Loucy (cell line): ENCODE data around the gene KRT2.

ENCODE experiments used
- H2AFZ ChIP-seq: fragments of 200-600 bp; sonication (generic); 2 replicates; pipeline ENCODE4 v1.6.0; 2016; ENCODE audit warnings: antibody characterized with exemption, mild to moderate bottlenecking, low read length, moderate library complexity
- H3F3A ChIP-seq: fragments of 200-600 bp; 2 replicates; pipeline ENCODE4 v1.6.0; 2016; ENCODE audit warnings: antibody characterized with exemption, low read depth, mild to moderate bottlenecking
- H3K27me3 ChIP-seq: fragments of 200-600 bp; sonication (generic); 2 replicates; pipeline ENCODE4 v1.6.1; 2014; ENCODE audit warnings: low read length, mild to moderate bottlenecking; ENCODE audit not compliant: insufficient read depth, poor library complexity, severe bottlenecking
- H3K36me3 ChIP-seq: fragments of 200-600 bp; sonication (generic); 2 replicates; pipeline ENCODE4 v1.6.1; 2016; ENCODE audit warnings: low read length; ENCODE audit not compliant: insufficient read depth
- H3K4me1 ChIP-seq: fragments of 200-600 bp; sonication (generic); 2 replicates; pipeline ENCODE4 v1.5.1; 2014; ENCODE audit warnings: low read length, mild to moderate bottlenecking; ENCODE audit not compliant: insufficient read depth, poor library complexity, severe bottlenecking
- H3K4me2 ChIP-seq: fragments of 200-600 bp; sonication (generic); 2 replicates; pipeline ENCODE4 v1.6.0; 2014; ENCODE audit warnings: antibody characterized with exemption, low read length, low read depth, mild to moderate bottlenecking; ENCODE audit not compliant: poor library complexity, severe bottlenecking
- H3K4me3 ChIP-seq: fragments of 200-600 bp; sonication (generic); 2 replicates; pipeline ENCODE4 v1.5.1; 2014; ENCODE audit warnings: low read length, mild to moderate bottlenecking, mixed read lengths; ENCODE audit not compliant: poor library complexity, severe bottlenecking
- H3K79me2 ChIP-seq: fragments of 200-600 bp; sonication (generic); 2 replicates; pipeline ENCODE4 v1.6.1; 2014; ENCODE audit warnings: low read length; ENCODE audit not compliant: insufficient read depth
- H3K9ac ChIP-seq: fragments of 200-600 bp; sonication (generic); 2 replicates; pipeline ENCODE4 v1.6.0; 2014; ENCODE audit warnings: mild to moderate bottlenecking, low read depth, low read length, moderate library complexity; ENCODE audit not compliant: poor library complexity, severe bottlenecking
- H3K9me2 ChIP-seq: fragments of 200-600 bp; sonication (generic); replicated peaks from 2 replicates; pipeline ENCODE4 v1.6.1; 2016; ENCODE audit warnings: low read depth, low read length, mixed read lengths
- H3K9me3 ChIP-seq: fragments of 200-600 bp; sonication (generic); 2 replicates; pipeline ENCODE4 v1.6.1; 2014; ENCODE audit warnings: mild to moderate bottlenecking, antibody characterized with exemption, low read length, low read depth; ENCODE audit not compliant: insufficient read depth
- H4K20me1 ChIP-seq: fragments of 200-600 bp; sonication (generic); 2 replicates; pipeline ENCODE4 v1.6.0; 2014; ENCODE audit warnings: antibody characterized with exemption, low read length, mild to moderate bottlenecking; ENCODE audit not compliant: insufficient read depth, poor library complexity, severe bottlenecking
- EZH2phosphoT487 ChIP-seq: fragments of 200-600 bp; IDR thresholded peaks from 2 replicates; pipeline ENCODE4 v1.6.1; 2018; ENCODE audit warnings: antibody characterized with exemption, mild to moderate bottlenecking, moderate library complexity, borderline replicate concordance
- TF ChIP-seq, protein P1 (sequence below): fragments of 200-600 bp; sonication (generic); conservative IDR thresholded peaks from 2 replicates; pipeline ENCODE4 v1.5.1; 2014; ENCODE audit warnings: mild to moderate bottlenecking, antibody characterized with exemption, low read length

The KRT2 gene

GRCh38 chr12:52616680-52617402, 35.2 kb downstream of the KRT2 start:
- no peak for TF ChIP-seq EZH2phosphoT487
- TF ChIP-seq, protein P1, sequence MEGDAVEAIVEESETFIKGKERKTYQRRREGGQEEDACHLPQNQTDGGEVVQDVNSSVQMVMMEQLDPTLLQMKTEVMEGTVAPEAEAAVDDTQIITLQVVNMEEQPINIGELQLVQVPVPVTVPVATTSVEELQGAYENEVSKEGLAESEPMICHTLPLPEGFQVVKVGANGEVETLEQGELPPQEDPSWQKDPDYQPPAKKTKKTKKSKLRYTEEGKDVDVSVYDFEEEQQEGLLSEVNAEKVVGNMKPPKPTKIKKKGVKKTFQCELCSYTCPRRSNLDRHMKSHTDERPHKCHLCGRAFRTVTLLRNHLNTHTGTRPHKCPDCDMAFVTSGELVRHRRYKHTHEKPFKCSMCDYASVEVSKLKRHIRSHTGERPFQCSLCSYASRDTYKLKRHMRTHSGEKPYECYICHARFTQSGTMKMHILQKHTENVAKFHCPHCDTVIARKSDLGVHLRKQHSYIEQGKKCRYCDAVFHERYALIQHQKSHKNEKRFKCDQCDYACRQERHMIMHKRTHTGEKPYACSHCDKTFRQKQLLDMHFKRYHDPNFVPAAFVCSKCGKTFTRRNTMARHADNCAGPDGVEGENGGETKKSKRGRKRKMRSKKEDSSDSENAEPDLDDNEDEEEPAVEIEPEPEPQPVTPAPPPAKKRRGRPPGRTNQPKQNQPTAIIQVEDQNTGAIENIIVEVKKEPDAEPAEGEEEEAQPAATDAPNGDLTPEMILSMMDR: no peak
- no peak overlapping the region for H3K9ac ChIP-seq
- no peaks in the 10 kb centered on the region for H3K9me2 ChIP-seq
- no peaks in the 10 kb centered on the region for H3K27me3 ChIP-seq
- no peak overlapping the region for H3K4me2 ChIP-seq
- no peaks in the 10 kb centered on the region for H3K9me3 ChIP-seq
- H3K4me1 ChIP-seq: peaks cover 17% of the 10 kb centered on the region
- H3K4me3 ChIP-seq: no peak overlapping the region
- H3K79me2 ChIP-seq: no peaks in the 10 kb centered on the region
- H3K36me3 ChIP-seq: no peaks in the 10 kb centered on the region
- H2AFZ ChIP-seq: no peak overlapping the region
- no peaks in the 10 kb centered on the region for H3F3A ChIP-seq
- H4K20me1 ChIP-seq: no peaks in the 10 kb centered on the region

DNA sequence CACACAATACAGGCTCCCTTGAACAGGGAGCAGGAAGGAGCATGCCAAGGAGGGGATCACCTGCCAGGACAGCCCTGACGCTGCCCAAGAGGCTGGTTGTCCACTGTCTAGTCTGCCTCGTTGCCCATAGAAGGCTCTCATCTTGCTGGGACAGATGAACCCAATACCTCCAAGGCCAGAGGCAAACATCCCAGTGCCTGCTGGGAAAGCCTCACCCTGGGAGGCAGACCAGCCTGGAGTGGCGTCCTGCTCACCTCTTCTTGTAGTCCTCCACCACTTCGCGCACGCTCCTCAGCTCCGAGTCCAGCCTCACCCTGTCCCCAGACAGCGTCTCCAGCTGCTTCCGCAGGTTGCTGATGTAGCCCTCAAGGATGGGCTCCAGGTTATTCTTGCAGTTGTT, 36.1 kb downstream of the KRT2 start:
- Histone ChIP-seq H3K4me2 (peak overlapping the region; percentile 8), H3K4me1 (peaks cover 19% of the 10 kb centered on the region), H3K27me3 (no peaks in the 10 kb centered on the region)

DNA sequence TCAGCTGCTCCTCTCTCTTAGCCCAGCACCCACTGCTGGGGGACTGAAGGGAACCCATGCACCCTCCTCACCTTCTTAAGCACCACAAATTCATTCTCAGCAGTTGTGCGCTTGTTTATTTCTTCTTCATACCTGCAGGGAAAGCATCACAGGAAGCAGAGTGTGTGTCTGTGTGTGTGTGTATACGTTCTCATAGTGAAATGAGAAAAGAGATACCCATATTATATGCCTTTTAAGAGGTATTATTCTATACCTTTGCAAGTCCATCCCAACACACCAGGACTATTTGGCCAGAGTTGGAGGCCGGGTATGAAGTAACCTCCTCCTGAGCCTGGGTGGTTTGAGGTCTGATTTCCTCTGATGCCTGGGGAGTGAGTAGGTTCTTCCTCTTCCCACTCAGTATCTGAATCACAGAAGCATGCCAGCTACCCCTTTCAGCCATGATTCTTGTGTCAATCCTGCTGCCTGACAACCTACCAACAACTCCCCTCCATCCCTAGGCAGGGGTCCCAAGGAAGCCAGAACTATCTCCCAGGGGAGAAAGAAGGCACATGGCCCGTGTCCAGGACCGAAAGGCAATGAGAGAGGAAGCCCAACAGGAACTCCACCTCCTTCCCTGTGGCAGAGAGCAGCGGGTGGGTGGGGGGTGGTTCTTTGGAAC, 36.7 kb downstream of the KRT2 start:
- Histone ChIP-seq H3K9me2 (no peaks in the 10 kb centered on the region), H4K20me1 (no peaks in the 10 kb centered on the region), H3K9ac (no peak overlapping the region), H3K4me1 (peaks cover 25% of the 10 kb centered on the region), H3K4me3 (no peak overlapping the region), H3K4me2 (peak overlapping the region; percentile 8), H3K79me2 (no peaks in the 10 kb centered on the region), H2AFZ (peak overlapping the region; percentile 17; the same call in 1 of the 2 replicates), H3K9me3 (no peaks in the 10 kb centered on the region), H3F3A (no peaks in the 10 kb centered on the region), H3K36me3 (no peaks in the 10 kb centered on the region), H3K27me3 (no peaks in the 10 kb centered on the region)
- TF ChIP-seq EZH2phosphoT487: no peak
- TF ChIP-seq, protein P1: no peak

More for the DNA sequence above, 36.1 kb downstream of the KRT2 start:
- H3K9ac ChIP-seq: no peak overlapping the region
- no peak overlapping the region for H3K4me3 ChIP-seq
- no peaks in the 10 kb centered on the region for H3K36me3 ChIP-seq
- H3F3A ChIP-seq: no peaks in the 10 kb centered on the region
- TF ChIP-seq, protein P1: no peak
- no peak for TF ChIP-seq EZH2phosphoT487
- H3K79me2 ChIP-seq: no peaks in the 10 kb centered on the region
- H3K9me3 ChIP-seq: no peaks in the 10 kb centered on the region
- peak overlapping the region; percentile 17; the same call in 1 of the 2 replicates for H2AFZ ChIP-seq
- H3K9me2 ChIP-seq: no peaks in the 10 kb centered on the region
- no peaks in the 10 kb centered on the region for H4K20me1 ChIP-seq
